H1 (cell line): ENCODE data around the gene ABI3. TPM values are rescaled to one million over a fixed set of nuclear protein-coding genes. Genes with fewer than 3 reads are reported as not detected.

Experiments used
- CTCF ChIA-PET: fragments of 300-600 bp; sonication (Branson Sonifier 250); formaldehyde crosslinking; loops from one replicate; lab custom pipeline; 2021; ENCODE audit not compliant: partially characterized antibody; lab: Charles Lee
- POLR2A ChIA-PET: fragments of 300-600 bp; sonication (Branson Sonifier 250); formaldehyde crosslinking; loops from one replicate; lab custom pipeline; 2021; ENCODE audit warnings: inconsistent platforms; ENCODE audit not compliant: partially characterized antibody; lab: Charles Lee
- DNase-seq, 2 experiments: peaks; one replicate each; pipeline versions ENCODE4 v3.0.0 to v3.0.0-alpha.2; 2010 to 2022; ENCODE audit warnings: low spot score in 2 of 2, low read depth in 1 of 2, mixed read lengths in 1 of 2
- FAIRE-seq: peaks from 2 replicates; lab custom pipeline; 2011; peaks lifted over from hg19 to GRCh38; lab: Jason Lieb, UNC
- H2AFZ ChIP-seq: 2 replicates; pipeline ENCODE4 v1.8.1; 2012; ENCODE audit warnings: low read length, inconsistent platforms
- H2AK5ac ChIP-seq: 2 replicates; pipeline ENCODE4 v1.6.1; 2013; ENCODE audit warnings: low read depth, low read length
- H2BK120ac ChIP-seq: replicated peaks from 2 replicates; pipeline ENCODE3; 2013; ENCODE audit warnings: low read depth, low read length, inconsistent platforms
- H2BK12ac ChIP-seq: 2 replicates; pipeline ENCODE4 v1.6.1; 2013; ENCODE audit warnings: low read depth, low read length
- H2BK15ac ChIP-seq: 2 replicates; pipeline ENCODE4 v1.6.1; 2013; ENCODE audit warnings: low read length
- H2BK20ac ChIP-seq: 2 replicates; pipeline ENCODE4 v1.6.1; 2013; ENCODE audit warnings: low read length
- H2BK5ac ChIP-seq: 2 replicates; pipeline ENCODE4 v1.6.1; 2013; ENCODE audit warnings: low read depth, low read length
- H3K14ac ChIP-seq: 2 replicates; pipeline ENCODE4 v1.6.1; 2013; ENCODE audit warnings: inconsistent platforms; ENCODE audit not compliant: insufficient read length
- H3K18ac ChIP-seq: 2 replicates; pipeline ENCODE4 v1.6.1; 2013; ENCODE audit warnings: low read length; ENCODE audit errors: extremely low read depth
- H3K23ac ChIP-seq: 2 replicates; pipeline ENCODE4 v1.6.1; 2013; ENCODE audit warnings: inconsistent platforms; ENCODE audit not compliant: insufficient read length
- H3K23me2 ChIP-seq: 2 replicates; pipeline ENCODE4 v1.6.1; 2013; ENCODE audit warnings: low read depth, low read length
- H3K27ac ChIP-seq: 2 replicates; pipeline ENCODE4 v1.6.1; 2011; ENCODE audit warnings: low read depth, low read length, inconsistent platforms
- H3K27me3 ChIP-seq, 4 experiments: replicated peaks in 1 of 4; 1 replicate in 1 of 4; 2 replicates in 3 of 4; pipeline versions ENCODE4 v1.6.1 to v1.8.1; 2011 to 2013; ENCODE audit warnings: low read length in 3 of 4, mild to moderate bottlenecking in 3 of 4, inconsistent platforms in 2 of 4, mixed read lengths in 2 of 4, moderate library complexity in 1 of 4; ENCODE audit not compliant: control insufficient read depth in 3 of 4, insufficient read depth in 3 of 4; ENCODE audit errors: extremely low read depth in 1 of 4
- H3K36me3 ChIP-seq, 4 experiments: 2 replicates each; pipeline versions ENCODE4 v1.6.1 to v1.8.1; 2011 to 2013; ENCODE audit warnings: mild to moderate bottlenecking in 4 of 4, low read length in 3 of 4, moderate library complexity in 2 of 4, control low read depth in 1 of 4, inconsistent platforms in 1 of 4; ENCODE audit not compliant: insufficient read depth in 4 of 4, control insufficient read depth in 2 of 4
- H3K4ac ChIP-seq: replicated peaks from 2 replicates; pipeline ENCODE3; 2013; ENCODE audit warnings: low read length, low read depth, mixed read lengths, inconsistent platforms; ENCODE audit not compliant: insufficient read length
- H3K4me1 ChIP-seq, 4 experiments: replicated peaks in 1 of 4; 1 replicate in 1 of 4; 2 replicates in 3 of 4; pipeline versions ENCODE4 v1.6.1 to v1.8.1; 2011 to 2013; ENCODE audit warnings: low read length in 3 of 4, inconsistent platforms in 2 of 4, mixed read lengths in 1 of 4; ENCODE audit not compliant: insufficient read depth in 4 of 4, control insufficient read depth in 3 of 4
- H3K4me2 ChIP-seq, 2 experiments: 2 replicates each; pipeline versions ENCODE4 v1.6.1 to v1.8.1; 2011 to 2013; ENCODE audit warnings: low read depth in 2 of 2, low read length in 2 of 2, control low read depth in 1 of 2, inconsistent platforms in 1 of 2, mild to moderate bottlenecking in 1 of 2; ENCODE audit not compliant: insufficient read depth in 1 of 2
- H3K4me3 ChIP-seq, 4 experiments: fragments of 200-600, 300-600 bp in 1 of 4; sonication (generic), shearing (Covaris generic), sonication (Bioruptor Twin) in 1 of 4; 2 replicates each; pipeline versions ENCODE4 v1.5.1 to v1.8.1; 2011 to 2016; ENCODE audit warnings: low read length in 4 of 4, low read depth in 3 of 4, control low read depth in 2 of 4, inconsistent platforms in 2 of 4, mild to moderate bottlenecking in 2 of 4, mixed read lengths in 1 of 4, moderate library complexity in 1 of 4; ENCODE audit not compliant: insufficient read depth in 2 of 4; ENCODE audit errors: extremely low read depth in 1 of 4
- H3K56ac ChIP-seq: replicated peaks from 2 replicates; pipeline ENCODE3; 2013; ENCODE audit warnings: low read depth, mild to moderate bottlenecking, mixed read lengths, low read length, inconsistent platforms; ENCODE audit not compliant: insufficient read length
- H3K79me1 ChIP-seq: 2 replicates; pipeline ENCODE4 v1.6.1; 2013; ENCODE audit warnings: low read depth, low read length, control low read depth
- H3K79me2 ChIP-seq, 2 experiments: 2 replicates each; pipeline versions ENCODE4 v1.6.1 to v1.8.1; 2012 to 2013; ENCODE audit warnings: low read length in 2 of 2, mild to moderate bottlenecking in 2 of 2, inconsistent platforms in 1 of 2; ENCODE audit not compliant: insufficient read depth in 2 of 2, control insufficient read depth in 1 of 2
- H3K9ac ChIP-seq, 4 experiments: replicated peaks in 1 of 4; 1 replicate in 1 of 4; 2 replicates in 3 of 4; pipeline versions ENCODE4 v1.6.1 to v1.8.1; 2011 to 2013; ENCODE audit warnings: low read depth in 3 of 4, low read length in 3 of 4, control low read depth in 2 of 4, mild to moderate bottlenecking in 2 of 4, moderate library complexity in 2 of 4, inconsistent platforms in 1 of 4; ENCODE audit errors: extremely low read depth in 1 of 4
- H3K9me3 ChIP-seq, 2 experiments: 2 replicates each; pipeline versions ENCODE4 v1.6.1 to v1.8.1; 2012 to 2013; ENCODE audit warnings: mild to moderate bottlenecking in 2 of 2, moderate library complexity in 2 of 2, control low read depth in 1 of 2, inconsistent platforms in 1 of 2, low read depth in 1 of 2, low read length in 1 of 2, mixed read lengths in 1 of 2; ENCODE audit not compliant: insufficient read depth in 2 of 2
- H4K20me1 ChIP-seq, 2 experiments: replicated peaks in 1 of 2; 2 replicates each; pipeline versions ENCODE3 to v1.8.1; 2011 to 2013; ENCODE audit warnings: inconsistent platforms in 2 of 2, low read length in 2 of 2, mild to moderate bottlenecking in 1 of 2; ENCODE audit not compliant: insufficient read depth in 2 of 2, control insufficient read depth in 1 of 2
- H4K5ac ChIP-seq: 2 replicates; pipeline ENCODE4 v1.6.1; 2013; ENCODE audit warnings: low read length, low read depth, mixed read lengths, inconsistent platforms; ENCODE audit not compliant: insufficient read length
- H4K8ac ChIP-seq: 2 replicates; pipeline ENCODE4 v1.8.0; 2013; ENCODE audit warnings: mild to moderate bottlenecking, moderate library complexity, low read length, inconsistent platforms; ENCODE audit not compliant: insufficient read depth; ENCODE audit errors: extremely low read depth
- H4K91ac ChIP-seq: replicated peaks from 2 replicates; pipeline ENCODE3; 2013; ENCODE audit warnings: low read length, mixed read lengths, inconsistent platforms; ENCODE audit not compliant: insufficient read length
- CBX8 ChIP-seq: fragments of 300-800, 300-1000 bp; sonication (generic); IDR thresholded peaks from 2 replicates; pipeline ENCODE4 v1.7.1; 2016; ENCODE audit warnings: low read depth, low read length, borderline replicate concordance
- CHD1 ChIP-seq: IDR thresholded peaks from 2 replicates; pipeline ENCODE4 v1.6.1; 2012; ENCODE audit warnings: low read depth, low read length, improper control_type of control experiment
- CTBP2 ChIP-seq: IDR thresholded peaks from 2 replicates; pipeline ENCODE4 v1.7.0; 2011; ENCODE audit warnings: borderline replicate concordance, mild to moderate bottlenecking, moderate library complexity, mixed read lengths, low read length; ENCODE audit not compliant: insufficient read depth, insufficient read length
- KDM4A ChIP-seq: IDR thresholded peaks from one replicate; pipeline ENCODE4 v1.7.1; 2012; ENCODE audit warnings: low read depth, mild to moderate bottlenecking, moderate library complexity, low read length, inconsistent platforms; ENCODE audit not compliant: severe bottlenecking
- NANOG ChIP-seq: IDR thresholded peaks from 2 replicates; pipeline ENCODE4 v1.6.1; 2011; ENCODE audit warnings: low read length, low read depth, mild to moderate bottlenecking, inconsistent platforms; ENCODE audit not compliant: insufficient read depth, poor library complexity, severe bottlenecking
- RAD21 ChIP-seq, 2 experiments: IDR thresholded peaks in 1 of 2; conservative IDR thresholded peaks in 1 of 2; 2 replicates each; pipeline ENCODE4 v1.6.1; 2011; ENCODE audit warnings: low read depth in 2 of 2, low read length in 2 of 2, improper control_type of control experiment in 1 of 2, inconsistent platforms in 1 of 2, mild to moderate bottlenecking in 1 of 2, moderate library complexity in 1 of 2
- RNF2 ChIP-seq: fragments of 200-900, 300-1000 bp; sonication (generic); IDR thresholded peaks from 2 replicates; pipeline ENCODE4 v1.7.1; 2016; ENCODE audit warnings: borderline replicate concordance, low read depth, mild to moderate bottlenecking, antibody characterized with exemption, low read length; ENCODE audit not compliant: poor library complexity, severe bottlenecking; ENCODE audit errors: missing control alignments
- RXRA ChIP-seq: IDR thresholded peaks from 2 replicates; pipeline ENCODE4 v1.6.1; 2011; ENCODE audit warnings: low read depth, mild to moderate bottlenecking, low read length, moderate library complexity; ENCODE audit not compliant: insufficient read depth
- SP4 ChIP-seq: IDR thresholded peaks from 2 replicates; pipeline ENCODE4 v1.6.1; 2012; ENCODE audit warnings: low read length, inconsistent platforms
- WGBS, 2 experiments: shearing (Covaris generic) in 1 of 2; methylation state at CpG; one replicate each; pipeline versions ENCODE4 v1.1.6 to v1.1.7; 2013 to 2015; ENCODE audit warnings: low lambda C conversion rate in 2 of 2, mixed read lengths in 2 of 2, inconsistent platforms in 1 of 2, low coverage in 1 of 2, missing lambda C conversion rate in 1 of 2; ENCODE audit not compliant: insufficient replicate concordance in 2 of 2, insufficient coverage in 1 of 2, insufficient read length in 1 of 2; ENCODE audit errors: extremely low coverage in 1 of 2, missing lambda C conversion rate in 1 of 2; 5-methylcytosine and 5-hydroxymethylcytosine counted together
- polyA plus RNA-seq, 7 experiments: library from polyadenylated mRNA; depleted of rRNA in 3 of 7; stranded (reverse) in 5 of 7; unstranded in 2 of 7; fragments of >200 nt in 5 of 7; fragments of 200-250 nt in 2 of 7; gene quantifications; 1 replicate in 5 of 7; 2 replicates in 1 of 7; 4 replicates in 1 of 7; pipeline versions ENCODE4 v1.2.1 to v1.2.3, GENCODE V29; 2011 to 2013; ENCODE audit warnings: missing spikeins in 2 of 7, mixed read lengths in 2 of 7
- total RNA-seq: library from RNA; stranded (reverse); fragmentation: NEBNext Ultra II Directional; extraction: Animal tissue kit (Norgen Biotek cat#: 25700); gene quantifications from 2 replicates; pipeline ENCODE4 v1.2.1, GENCODE V29; 2021

Gene ABI3
- total and polyA plus RNA-seq, 2 of the 8 experiments (the other 6 are each of a cell fraction or from before 2014, with no cell fraction given) = 1.3 to 2.5 TPM

DNA sequence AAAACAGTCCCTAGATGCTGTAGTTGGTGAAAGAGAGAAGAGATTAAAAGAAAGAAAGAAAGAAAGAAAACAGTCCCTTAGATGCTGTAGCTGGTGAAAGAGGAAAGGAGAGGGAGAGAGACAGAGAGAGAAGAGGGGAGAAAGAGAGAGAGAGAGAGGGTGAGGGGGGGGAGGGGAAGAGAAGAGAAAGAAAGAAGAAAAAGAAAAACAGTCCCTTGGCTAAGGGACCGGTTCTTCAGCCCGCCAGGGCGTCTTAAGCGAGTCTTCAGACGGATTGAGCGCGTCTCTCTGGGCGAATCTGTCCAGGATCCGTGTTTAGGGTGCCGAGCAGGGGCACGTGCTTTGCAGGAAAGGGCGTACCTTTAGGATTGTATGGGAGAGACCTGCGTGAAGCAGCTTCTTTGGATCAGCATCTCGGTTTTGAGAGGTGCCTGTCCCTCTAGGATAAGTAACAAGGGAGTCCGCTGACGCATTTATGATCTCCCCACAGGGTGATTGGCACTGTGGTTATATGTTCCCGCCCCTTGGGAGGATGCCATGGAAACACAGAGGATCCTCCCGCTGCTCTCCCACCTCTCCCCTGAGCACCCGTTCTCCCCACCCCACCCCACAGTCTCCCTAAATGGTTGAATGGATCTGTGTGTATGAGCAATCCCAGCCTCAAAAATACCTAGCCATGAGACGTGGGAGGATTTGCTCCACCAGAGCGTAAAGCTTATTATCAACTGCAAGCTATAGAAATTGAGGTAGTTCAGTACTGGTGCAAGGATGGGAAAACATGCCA is 16.8 kb upstream of the ABI3 start:
- H3K4me2 ChIP-seq = peak overlapping the region; percentile 86 to 99
- peaks cover 0 to 3% (median 1%) of the 10 kb centered on the region in 4 experiments; a peak in 1 of 7 replicates for H3K4me1 ChIP-seq
- H3K18ac ChIP-seq = peak overlapping the region; percentile 52; the same call in 1 of the 2 replicates
- H3K4ac ChIP-seq = no peak overlapping the region
- H3K27me3 ChIP-seq = no peaks in the 10 kb centered on the region
- no peaks in the 10 kb centered on the region for H3K79me2 ChIP-seq
- H4K91ac ChIP-seq = peak overlapping the region; percentile 59
- H4K5ac ChIP-seq = no peak overlapping the region
- H3K36me3 ChIP-seq = no peaks in the 10 kb centered on the region
- ChIA-PET POLR2A (interaction anchor here (0.6 to 3.8 kb wide), 8 partner anchors 10 to 198 kb away, joined by 3 to 13 read pairs (median 5); partner anchors contain the start of genes ABI3 and GNGT2), CTCF (interaction anchor here (0.6 to 2.4 kb wide), 6 partner anchors 14 to 309 kb away, joined by 3 to 6 read pairs (median 5); no protein-coding TSS in a partner anchor)
- H4K20me1 ChIP-seq = no peaks in the 10 kb centered on the region
- WGBS, 2 experiments = 3% methylated on average over 21 of the region's 21 CpGs; no CpG with 5 or more reads in 1 of the 2 experiments
- peak overlapping the region in 3 of 4 experiments; percentile 66 to 76 (median 69); a peak in 6 of 7 replicates for H3K9ac ChIP-seq
- no peak overlapping the region for H2BK20ac ChIP-seq
- H2BK12ac ChIP-seq = 0 out of 2 replicates have a peak overlapping the region, but pooled peaks have one; percentile 6
- H2BK5ac ChIP-seq = peak overlapping the region; percentile 63
- H3K27ac ChIP-seq = peak overlapping the region; percentile 53; the same call in 1 of the 2 replicates
- no peaks in the 10 kb centered on the region for H3K9me3 ChIP-seq
- no peaks in the 10 kb centered on the region for H3K79me1 ChIP-seq
- H3K14ac ChIP-seq = no peak overlapping the region
- H3K23me2 ChIP-seq = peaks cover 13% of the 10 kb centered on the region
- DNase-seq (peak in 1 of 2 experiments; percentile 72), FAIRE-seq (no peak)
- H2AK5ac ChIP-seq = no peak overlapping the region
- H3K56ac ChIP-seq = no peak overlapping the region
- peak overlapping the region; percentile 78 to 97 (median 95) for H3K4me3 ChIP-seq
- no peak overlapping the region for H3K23ac ChIP-seq
- H2AFZ ChIP-seq = peak overlapping the region; percentile 99
- no peak overlapping the region for H4K8ac ChIP-seq
- 0 out of 2 replicates have a peak overlapping the region, but pooled peaks have one; percentile 19 for H2BK15ac ChIP-seq
- no peak overlapping the region for H2BK120ac ChIP-seq
- TF ChIP-seq RNF2 (no peak), RXRA (no peak), CHD1 (no peak), CTBP2 (no peak), NANOG (no peak), CBX8 (no peak), RAD21 (IDR thresholded peaks at IDR 0.05 in 1 of 2, conservative IDR thresholded peaks at IDR 0.05 in 1 of 2; ENCODE audit: low read depth in 2 of 2, low read length in 2 of 2) (no peak), SP4 (no peak), KDM4A (peak; percentile 30)
